Medulla oblongata (tissue), 1 donor: ENCODE measurements around the gene FSD1L.
A peak's percentile ranks its signal among the peaks of the same experiment; 100 is the strongest.
"Not testable (repeated sequence)": the region's sequence is repeated elsewhere in the genome, so short reads cannot be mapped to it uniquely, and the experiment has no call there.

Experiments
- DNase-seq: peaks from one replicate; pipeline ENCODE4 v3.0.0-alpha.2; 2015; ENCODE audit errors: extremely low spot score

FSD1L gene

GRCh38 chr9:105557804-105558610, 110.2 kb downstream of the FSD1L start, which contains the start of gene FKTN:
FKTN (plus strand) TSS chr9:105558131; CDS start chr9:105575033, 16,902 bp downstream.
- DNase-seq: peak; percentile 89

- DNase-seq: no peak
These were observed 124.6 kb downstream of the FSD1L start for GRCh38 chr9:105572455-105572854.

GRCh38 chr9:105579952-105580351, 132.1 kb downstream of the FSD1L start:
- DNase-seq: not testable (repeated sequence)

- not testable (repeated sequence) for DNase-seq
These were observed 133.7 kb downstream of the FSD1L start for GRCh38 chr9:105581550-105581949.

GRCh38 chr9:105593145-105593544, 145.3 kb downstream of the FSD1L start:
- DNase-seq: no peak
